Esophagus muscularis mucosa (tissue), 3 donors: ENCODE results near the gene BLID.

ENCODE experiments used
- POLR2A ChIP-seq: fragments of 450-650 bp; IDR thresholded peaks from one replicate; pipeline ENCODE4 v1.6.1; 2017; ENCODE audit warnings: antibody characterized with exemption, moderate library complexity, mild to moderate bottlenecking, low read depth
- TF ChIP-seq, protein P1 (sequence below), 3 experiments: fragments of 200-600 bp in 2 of 3; fragments of 450-650 bp in 1 of 3; sonication (generic) in 2 of 3; IDR thresholded peaks; one replicate each; pipeline ENCODE4 v1.5.1; 2017 to 2019; ENCODE audit warnings: antibody characterized with exemption in 3 of 3, mild to moderate bottlenecking in 2 of 3, moderate library complexity in 1 of 3

DNA sequence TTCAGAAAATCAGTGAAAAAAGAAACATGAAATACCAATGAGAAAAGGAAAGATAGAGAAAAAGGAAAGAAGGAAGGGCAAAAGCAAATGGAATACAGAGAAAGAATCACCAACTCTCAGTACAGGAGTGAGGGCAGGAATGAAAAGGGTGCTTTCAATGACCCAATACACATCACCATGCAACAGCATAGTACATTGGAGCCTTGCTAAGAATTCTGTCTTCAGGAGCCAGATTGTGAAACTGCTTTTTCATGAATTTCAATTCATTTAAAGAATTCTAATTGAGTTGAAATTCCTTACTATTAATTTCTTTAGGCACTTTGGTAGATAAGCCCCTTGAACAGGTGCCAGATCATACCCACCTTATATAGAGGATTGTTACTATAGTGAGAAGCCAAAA is 34.9 kb downstream of the BLID start:
- no peak for TF ChIP-seq POLR2A
- TF ChIP-seq, protein P1, sequence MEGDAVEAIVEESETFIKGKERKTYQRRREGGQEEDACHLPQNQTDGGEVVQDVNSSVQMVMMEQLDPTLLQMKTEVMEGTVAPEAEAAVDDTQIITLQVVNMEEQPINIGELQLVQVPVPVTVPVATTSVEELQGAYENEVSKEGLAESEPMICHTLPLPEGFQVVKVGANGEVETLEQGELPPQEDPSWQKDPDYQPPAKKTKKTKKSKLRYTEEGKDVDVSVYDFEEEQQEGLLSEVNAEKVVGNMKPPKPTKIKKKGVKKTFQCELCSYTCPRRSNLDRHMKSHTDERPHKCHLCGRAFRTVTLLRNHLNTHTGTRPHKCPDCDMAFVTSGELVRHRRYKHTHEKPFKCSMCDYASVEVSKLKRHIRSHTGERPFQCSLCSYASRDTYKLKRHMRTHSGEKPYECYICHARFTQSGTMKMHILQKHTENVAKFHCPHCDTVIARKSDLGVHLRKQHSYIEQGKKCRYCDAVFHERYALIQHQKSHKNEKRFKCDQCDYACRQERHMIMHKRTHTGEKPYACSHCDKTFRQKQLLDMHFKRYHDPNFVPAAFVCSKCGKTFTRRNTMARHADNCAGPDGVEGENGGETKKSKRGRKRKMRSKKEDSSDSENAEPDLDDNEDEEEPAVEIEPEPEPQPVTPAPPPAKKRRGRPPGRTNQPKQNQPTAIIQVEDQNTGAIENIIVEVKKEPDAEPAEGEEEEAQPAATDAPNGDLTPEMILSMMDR (IDR thresholded peaks at IDR 0.05), result no peak
